HCT116 (cell line): ENCODE data around the gene CCDC154. TPM values are rescaled to one million over a fixed set of nuclear protein-coding genes. Genes with fewer than 3 reads are reported as not detected.

Experiments
- ATAC-seq: fragments of 200-7000 bp; cut with Tn5 transposase; 2 replicates; pipeline ENCODE4 v1.9.1; 2020; ENCODE audit warnings: mild to moderate bottlenecking, moderate library complexity
- BruUV-seq: library from RNA; stranded (reverse); fragments of 400-500 nt; replicated peaks from 2 replicates; lab custom pipeline; 2021; lab: Mats Ljungman, UMichigan
- CTCF ChIA-PET: fragments of 300-600 bp; sonication (Branson Sonifier 250); formaldehyde crosslinking; loops from one replicate; lab custom pipeline; 2021; ENCODE audit warnings: antibody characterized with exemption; lab: Charles Lee
- POLR2A ChIA-PET: fragments of 300-600, 350-600 bp; sonication (Branson Sonifier 250); formaldehyde crosslinking; loops from one replicate; lab custom pipeline; 2021; ENCODE audit warnings: antibody characterized with exemption; lab: Charles Lee
- RAD21 ChIA-PET, 2 experiments: fragments of 300-600 bp; sonication (Branson Sonifier 250); formaldehyde crosslinking; loops; one replicate each; lab custom pipeline; 2023; ENCODE audit warnings: low total read pairs in 2 of 2; ENCODE audit not compliant: uncharacterized antibody in 2 of 2, unreplicated experiment in 2 of 2, low non-redundant PET in 1 of 2; lab: Charles Lee
- DNase-seq: peaks from one replicate; pipeline ENCODE4 v3.0.0-alpha.2; 2010; ENCODE audit warnings: low read depth, low spot score
- H2AFZ ChIP-seq: fragments of 200-600 bp; shearing (Covaris generic), sonication (generic); 2 replicates; pipeline ENCODE4 v1.6.1; 2017; ENCODE audit warnings: low read depth, mixed run types, mixed read lengths, antibody characterized with exemption, low read length; ENCODE audit not compliant: poor library complexity, severe bottlenecking
- H3K27ac ChIP-seq: 2 replicates; pipeline ENCODE4 v1.5.1; 2012; ENCODE audit warnings: low read depth, low read length
- H3K27me3 ChIP-seq: fragments of 200-600 bp; sonication (generic); 2 replicates; pipeline ENCODE4 v1.6.1; 2016; ENCODE audit warnings: mixed run types, low read length, mixed read lengths; ENCODE audit not compliant: insufficient read depth
- H3K36me3 ChIP-seq, 2 experiments: fragments of 200-500 bp in 1 of 2; fragments of 200-600 bp in 1 of 2; sonication (Bioruptor generic) in 1 of 2; sonication (generic) in 1 of 2; 2 replicates each; pipeline versions ENCODE4 v1.5.1 to v1.6.1; 2014 to 2016; ENCODE audit warnings: low read length in 2 of 2, inconsistent platforms in 1 of 2, mixed read lengths in 1 of 2, mixed run types in 1 of 2; ENCODE audit not compliant: insufficient read depth in 2 of 2, control insufficient read depth in 1 of 2
- H3K4me1 ChIP-seq, 2 experiments: fragments of 200-600 bp in 1 of 2; sonication (generic) in 1 of 2; 2 replicates each; pipeline versions ENCODE4 v1.5.1 to v1.6.1; 2012 to 2017; ENCODE audit warnings: low read length in 2 of 2, inconsistent platforms in 1 of 2, mild to moderate bottlenecking in 1 of 2, mixed read lengths in 1 of 2, mixed run types in 1 of 2, moderate library complexity in 1 of 2; ENCODE audit not compliant: insufficient read depth in 2 of 2, control insufficient read depth in 1 of 2
- H3K4me2 ChIP-seq: fragments of 200-600 bp; sonication (generic); 2 replicates; pipeline ENCODE4 v1.6.1; 2017; ENCODE audit warnings: mixed run types, low read length, mixed read lengths
- H3K4me3 ChIP-seq, 2 experiments: fragments of 200-600 bp in 1 of 2; sonication (generic) in 1 of 2; replicated peaks in 1 of 2; 2 replicates each; pipeline ENCODE4 v1.5.1; 2011 to 2016; ENCODE audit warnings: low read length in 2 of 2, control low read depth in 1 of 2, low read depth in 1 of 2, mild to moderate bottlenecking in 1 of 2, mixed read lengths in 1 of 2, mixed run types in 1 of 2
- H3K79me2 ChIP-seq: fragments of 200-600 bp; sonication (generic); 2 replicates; pipeline ENCODE4 v1.6.1; 2017; ENCODE audit warnings: mild to moderate bottlenecking, mixed run types, low read length, moderate library complexity, mixed read lengths; ENCODE audit not compliant: insufficient read depth
- H3K9ac ChIP-seq: fragments of 200-600 bp; sonication (generic); 2 replicates; pipeline ENCODE4 v1.6.1; 2016; ENCODE audit warnings: low read length, mixed read lengths
- H3K9me2 ChIP-seq: fragments of 200-600 bp; sonication (generic), shearing (Covaris generic); 2 replicates; pipeline ENCODE4 v1.6.1; 2017; ENCODE audit warnings: mixed run types, mild to moderate bottlenecking, moderate library complexity; ENCODE audit not compliant: insufficient read depth
- H3K9me3 ChIP-seq, 2 experiments: fragments of 200-500 bp in 1 of 2; fragments of 200-600 bp in 1 of 2; sonication (Bioruptor generic) in 1 of 2; sonication (generic) in 1 of 2; 2 replicates each; pipeline ENCODE4 v1.6.1; 2014 to 2017; ENCODE audit warnings: low read length in 2 of 2, mixed read lengths in 2 of 2, inconsistent platforms in 1 of 2, low read depth in 1 of 2, mild to moderate bottlenecking in 1 of 2, mixed run types in 1 of 2, moderate library complexity in 1 of 2; ENCODE audit not compliant: control insufficient read depth in 1 of 2, insufficient read depth in 1 of 2
- H4K20me1 ChIP-seq: fragments of 200-600 bp; sonication (generic), shearing (Covaris generic); 2 replicates; pipeline ENCODE4 v1.6.1; 2017; ENCODE audit warnings: mixed run types, mild to moderate bottlenecking, moderate library complexity; ENCODE audit not compliant: insufficient read depth
- ATF3 ChIP-seq: IDR thresholded peaks from 2 replicates; pipeline ENCODE4 v1.6.1; 2012
- CBX3 ChIP-seq: IDR thresholded peaks from 2 replicates; pipeline ENCODE4 v1.6.1; 2012; ENCODE audit warnings: low read depth
- ELF1 ChIP-seq: IDR thresholded peaks from 2 replicates; pipeline ENCODE4 v1.6.1; 2012; ENCODE audit warnings: low read depth, borderline replicate concordance
- JUND ChIP-seq: IDR thresholded peaks from 2 replicates; pipeline ENCODE4 v1.6.1; 2012
- MAX ChIP-seq: IDR thresholded peaks from 2 replicates; pipeline ENCODE4 v1.6.1; 2012
- RAD21 ChIP-seq: IDR thresholded peaks from 2 replicates; pipeline ENCODE4 v1.6.1; 2012; ENCODE audit warnings: low read depth, mild to moderate bottlenecking
- REST ChIP-seq: IDR thresholded peaks from 2 replicates; pipeline ENCODE4 v1.6.1; 2012; ENCODE audit warnings: low read depth
- YY1 ChIP-seq: IDR thresholded peaks from 2 replicates; pipeline ENCODE4 v1.6.1; 2011; ENCODE audit warnings: low read length, low read depth, moderate library complexity, mild to moderate bottlenecking; ENCODE audit not compliant: insufficient replicate concordance; ENCODE audit errors: extremely low read depth
- intact Hi-C: fragments of 100-400 bp; cut with micrococcal nuclease; formaldehyde crosslinking; loops from 2 replicates; pipeline ENCODE4 v1.10.0; 2022
- total RNA-seq: library from RNA; stranded (reverse); gene quantifications from one replicate; pipeline ENCODE4 v1.2.1, GENCODE V29; 2021; ENCODE audit not compliant: unreplicated experiment

The CCDC154 gene
- total RNA-seq, 1 experiment from 2014 or later = 1.7 TPM

- no peak for TF ChIP-seq ELF1
These were observed 18.6 kb downstream of the CCDC154 start (continued) for GRCh38 chr16:1425616-1426370.

- RAD21 ChIA-PET = no interaction called here
- ATAC-seq = no peak
- H3K9me3 ChIP-seq = no peaks in the 10 kb centered on the region
- CTCF ChIA-PET = no interaction called here
- no peaks in the 10 kb centered on the region for H3K9me2 ChIP-seq
- H3K4me2 ChIP-seq = no peak overlapping the region
- no peak for TF ChIP-seq MAX
- no peak for TF ChIP-seq CBX3
- no peak for TF ChIP-seq REST
- TF ChIP-seq RAD21 = no peak
- TF ChIP-seq ATF3 = no peak
- TF ChIP-seq JUND = no peak
- no peak for TF ChIP-seq YY1
- intact Hi-C loops = no loop called here
- no peak overlapping the region for H3K4me3 ChIP-seq
- H3K79me2 ChIP-seq = peaks cover 15% of the 10 kb centered on the region
- no peak overlapping the region for H3K27ac ChIP-seq
- no peaks in the 10 kb centered on the region for H3K36me3 ChIP-seq
- no peaks in the 10 kb centered on the region for H3K27me3 ChIP-seq
- no TSS peak for BruUV-seq
- H3K4me1 ChIP-seq = peaks cover 4 to 26% of the 10 kb centered on the region in 2 experiments; a peak in 3 of 4 replicates
- DNase-seq = no peak
- no peaks in the 10 kb centered on the region for H4K20me1 ChIP-seq
- no peak overlapping the region for H2AFZ ChIP-seq
- no peak overlapping the region for H3K9ac ChIP-seq
- POLR2A ChIA-PET = no interaction called here
These were observed 20.3 kb downstream of the CCDC154 start for GRCh38 chr16:1424028-1424427.
